ENCODE data around the gene PDE4D. TPM values are rescaled to one million over a fixed set of nuclear protein-coding genes. Genes with fewer than 3 reads are reported as not detected.

Gene PDE4D
- total and polyA plus RNA-seq, 2 donors (not counting 3 experiments of a cell fraction or from before 2014, with no cell fraction given): 34.5 to 51.2 TPM

DNA sequence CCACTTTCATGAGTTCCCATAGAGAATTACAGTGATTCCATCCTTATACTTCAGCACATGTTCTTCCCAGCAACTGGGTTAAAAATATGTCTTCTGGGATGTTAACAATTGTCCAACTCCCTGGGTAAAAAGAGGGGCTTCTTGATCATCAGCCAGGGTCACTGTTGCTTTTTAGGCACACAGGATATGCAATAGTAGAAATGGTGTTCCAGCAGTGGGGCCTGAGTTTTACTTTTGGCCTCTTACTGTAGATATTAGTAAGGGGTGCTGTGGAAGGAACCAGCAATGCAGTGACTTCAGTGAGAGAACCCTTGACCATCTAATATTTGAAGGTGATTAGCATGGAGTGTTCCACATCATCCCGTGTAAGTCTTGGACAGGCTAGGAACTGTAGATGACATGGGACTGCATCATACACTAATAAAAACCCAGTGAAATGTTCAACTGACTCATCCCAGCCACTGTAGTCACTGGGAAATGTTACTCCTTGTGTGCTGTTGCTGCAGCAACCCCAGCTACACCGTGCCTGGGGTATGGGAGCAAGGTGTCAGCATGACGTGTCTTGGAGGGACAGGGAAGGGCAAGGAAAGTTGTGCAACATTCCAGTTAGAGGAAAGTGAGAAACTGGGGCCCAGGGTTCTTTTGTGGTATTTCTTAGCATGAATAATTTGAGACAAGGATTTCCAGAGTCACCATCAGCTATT is 699.8 kb downstream of the PDE4D start:
- no peak for FAIRE-seq
- H3K9me3 ChIP-seq (replicated peaks; ENCODE audit: control insufficient read depth, insufficient read depth, low read length): no peaks in the 10 kb centered on the region
- DNase-seq (ENCODE audit: low read depth, low spot score): no peak
- H3K9me1 ChIP-seq (replicated peaks; ENCODE audit: control insufficient read depth, extremely low read depth, insufficient read depth, low read length): no peaks in the 10 kb centered on the region
- no peaks in the 10 kb centered on the region for H4K20me1 ChIP-seq (replicated peaks; ENCODE audit: control insufficient read depth, extremely low read depth, insufficient read depth, low read length)
- H3K27ac ChIP-seq (ENCODE audit: insufficient read depth, low read depth, low read length): no peak overlapping the region
- no peaks in the 10 kb centered on the region for H3K36me3 ChIP-seq (ENCODE audit: control insufficient read depth in 2 of 2, extremely low read depth in 1 of 2, insufficient read depth in 2 of 2, low read length in 2 of 2)
- no TSS peak for BruUV-seq (replicated peaks)
- peaks cover 2% of the 10 kb centered on the region for H3K4me1 ChIP-seq (ENCODE audit: control insufficient read depth, extremely low read depth, insufficient read depth, low read length)
- dilution Hi-C loops (cut with MboI; ENCODE audit: extremely low pct_ligation_motif_present, low sequenced_read_pairs): no loop called here
- intact Hi-C loops (cut with micrococcal nuclease): no loop called here
- no peak overlapping the region for H3K4me2 ChIP-seq (ENCODE audit: insufficient read depth, low read length)
- POLR2A ChIA-PET: no interaction called here
- H3K79me2 ChIP-seq (ENCODE audit: control insufficient read depth, insufficient read depth, low read length): no peaks in the 10 kb centered on the region
- CTCF ChIA-PET: interaction anchor here (0.9 kb wide), 1 partner anchor 174 kb away, joined by 3 read pairs; no protein-coding TSS in a partner anchor
- no peak for TF ChIP-seq POLR2AphosphoS5 (IDR thresholded peaks at IDR 0.05; ENCODE audit: insufficient read depth, low read depth, low read length)
- H3K9ac ChIP-seq (replicated peaks; ENCODE audit: extremely low read depth, insufficient read depth, low read length): no peak overlapping the region
- H2AFZ ChIP-seq (ENCODE audit: low read depth, low read length): no peak overlapping the region
- H3K4me3 ChIP-seq (replicated peaks in 1 of 3; ENCODE audit: insufficient read depth in 1 of 3, low read depth in 1 of 3, low read length in 3 of 3): no peak overlapping the region
- no peaks in the 10 kb centered on the region for H3K27me3 ChIP-seq (ENCODE audit: control insufficient read depth in 2 of 2, insufficient read depth in 2 of 2, low read length in 2 of 2)

DNA sequence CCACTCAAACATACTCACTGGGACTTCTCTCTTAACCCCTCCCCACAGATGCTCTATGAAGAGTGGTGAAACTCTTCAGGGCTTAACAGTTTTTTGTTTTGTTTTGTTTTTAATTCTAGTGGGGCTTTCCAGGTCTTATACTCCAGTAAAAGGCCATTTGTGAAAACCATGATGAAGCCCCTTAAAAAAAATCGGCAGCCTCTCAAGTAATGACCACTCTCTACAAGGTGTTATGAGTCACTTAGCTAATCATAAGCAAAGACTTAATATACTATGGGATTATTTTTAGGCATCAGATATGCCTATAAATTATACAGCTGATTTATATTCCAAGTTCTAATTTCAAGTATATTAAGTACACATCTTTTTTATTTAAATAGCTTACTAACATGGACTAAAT is 702.8 kb downstream of the PDE4D start:
- intact Hi-C loops (cut with micrococcal nuclease): no loop called here
- CTCF ChIA-PET: interaction anchor here (0.9 to 6.4 kb wide), 9 partner anchors 18 to 483 kb away, joined by 3 to 217 read pairs (median 3); no protein-coding TSS in a partner anchor
- dilution Hi-C loops (cut with MboI; ENCODE audit: extremely low pct_ligation_motif_present, low sequenced_read_pairs): no loop called here
- FAIRE-seq (no peak), DNase-seq (ENCODE audit: low read depth, low spot score) (no peak)
- H3K36me3 ChIP-seq (ENCODE audit: control insufficient read depth in 2 of 2, extremely low read depth in 1 of 2, insufficient read depth in 2 of 2, low read length in 2 of 2): no peaks in the 10 kb centered on the region
- H4K20me1 ChIP-seq (replicated peaks; ENCODE audit: control insufficient read depth, extremely low read depth, insufficient read depth, low read length): no peaks in the 10 kb centered on the region
- H3K79me2 ChIP-seq (ENCODE audit: control insufficient read depth, insufficient read depth, low read length): no peaks in the 10 kb centered on the region
- TF ChIP-seq MYC (IDR thresholded peaks at IDR 0.05; ENCODE audit: low read depth, low read length): no peak
- H3K27me3 ChIP-seq (ENCODE audit: control insufficient read depth in 2 of 2, insufficient read depth in 2 of 2, low read length in 2 of 2): no peaks in the 10 kb centered on the region
- no peak overlapping the region for H3K27ac ChIP-seq (ENCODE audit: insufficient read depth, low read depth, low read length)
- H3K4me1 ChIP-seq (ENCODE audit: control insufficient read depth, extremely low read depth, insufficient read depth, low read length): peaks cover 4% of the 10 kb centered on the region
- no peaks in the 10 kb centered on the region for H3K9me1 ChIP-seq (replicated peaks; ENCODE audit: control insufficient read depth, extremely low read depth, insufficient read depth, low read length)
- POLR2A ChIA-PET: no interaction called here
- H3K4me2 ChIP-seq (ENCODE audit: insufficient read depth, low read length): no peak overlapping the region
- no TSS peak for BruUV-seq (replicated peaks)
- H3K9ac ChIP-seq (replicated peaks; ENCODE audit: extremely low read depth, insufficient read depth, low read length): no peak overlapping the region
- no peaks in the 10 kb centered on the region for H3K9me3 ChIP-seq (replicated peaks; ENCODE audit: control insufficient read depth, insufficient read depth, low read length)
- no peak overlapping the region for H3K4me3 ChIP-seq (replicated peaks in 1 of 3; ENCODE audit: insufficient read depth in 1 of 3, low read depth in 1 of 3, low read length in 3 of 3)
- no peak overlapping the region for H2AFZ ChIP-seq (ENCODE audit: low read depth, low read length)

Data from endothelial cell of umbilical vein (primary cell).